K562 (cell line): Measurements from ENCODE around the gene ADAM15. TPM values are rescaled to one million over a fixed set of nuclear protein-coding genes. Genes with fewer than 3 reads are reported as not detected.

ENCODE experiments used
- ATAC-seq: fragments of 200-7000 bp; cut with Tn5 transposase; 3 replicates; pipeline ENCODE4 v1.9.1; 2020; ENCODE audit warnings: moderate library complexity
- BruUV-seq: library from RNA; stranded (reverse); fragments of 400-500 nt; replicated peaks from 2 replicates; lab custom pipeline; 2021; lab: Mats Ljungman, UMichigan
- CTCF ChIA-PET: fragments of 300-600 bp; formaldehyde crosslinking; extraction: SDS; loops from one replicate; lab custom pipeline; 2021; ENCODE audit warnings: low intra/inter-chr PET ratio; lab: Yijun Ruan, JAX
- POLR2A ChIA-PET: fragments of 300-600, 350-650 bp; sonication (Branson Sonifier 250); formaldehyde crosslinking; extraction: SDS; loops from one replicate; lab custom pipeline; 2021; ENCODE audit warnings: antibody characterized with exemption, inconsistent platforms; lab: Yijun Ruan, JAX
- DNase-seq, 4 experiments: peaks; one replicate each; pipeline versions ENCODE4 v3.0.0 to v3.0.0-alpha.2; 2011 to 2018; ENCODE audit warnings: low spot score in 3 of 4, mixed read lengths in 3 of 4; ENCODE audit errors: extremely low read depth in 1 of 4
- FAIRE-seq: peaks from 2 replicates; lab custom pipeline; 2011; peaks lifted over from hg19 to GRCh38; lab: Jason Lieb, UNC
- H2AFZ ChIP-seq: 2 replicates; pipeline ENCODE4 v1.6.0; 2011; ENCODE audit warnings: low read depth, low read length, control low read depth, inconsistent platforms
- H3K27ac ChIP-seq: fragments of 200-600 bp; 3 replicates; pipeline ENCODE4 v1.8.0; 2011; ENCODE audit warnings: low read depth, mild to moderate bottlenecking, control low read depth, inconsistent platforms, low read length, moderate library complexity, mixed read lengths; ENCODE audit errors: extremely low read depth
- H3K27me3 ChIP-seq, 2 experiments: fragments of 300-600 bp in 1 of 2; 2 replicates in 1 of 2; 3 replicates in 1 of 2; pipeline versions ENCODE4 v1.6.0 to v1.8.0; 2011; ENCODE audit warnings: inconsistent platforms in 2 of 2, low read length in 2 of 2, mild to moderate bottlenecking in 1 of 2, mixed read lengths in 1 of 2, moderate library complexity in 1 of 2; ENCODE audit not compliant: control insufficient read depth in 2 of 2, insufficient read depth in 2 of 2
- H3K36me3 ChIP-seq: fragments of 300-600 bp; 3 replicates; pipeline ENCODE4 v1.8.0; 2011; ENCODE audit warnings: mild to moderate bottlenecking, low read length, inconsistent platforms; ENCODE audit not compliant: control insufficient read depth, insufficient read depth
- H3K4me1 ChIP-seq, 2 experiments: fragments of 200-600 bp in 1 of 2; replicated peaks in 1 of 2; 2 replicates in 1 of 2; 3 replicates in 1 of 2; pipeline versions ENCODE4 v1.5.1 to v1.8.0; 2011; ENCODE audit warnings: inconsistent platforms in 2 of 2, low read length in 2 of 2, mild to moderate bottlenecking in 1 of 2, mixed read lengths in 1 of 2, moderate library complexity in 1 of 2; ENCODE audit not compliant: control insufficient read depth in 2 of 2, insufficient read depth in 2 of 2
- H3K4me2 ChIP-seq: 2 replicates; pipeline ENCODE4 v1.6.1; 2011; ENCODE audit warnings: low read length, control low read depth, inconsistent platforms, mixed read lengths; ENCODE audit not compliant: insufficient read depth
- H3K4me3 ChIP-seq: fragments of 200-600 bp; sonication (generic), shearing (Covaris generic); 2 replicates; pipeline ENCODE4 v1.5.1; 2016; ENCODE audit warnings: control low read depth, inconsistent platforms
- H3K79me2 ChIP-seq: fragments of 200-600 bp; 3 replicates; pipeline ENCODE4 v1.8.0; 2011; ENCODE audit warnings: low read length, inconsistent platforms; ENCODE audit not compliant: control insufficient read depth, insufficient read depth
- H3K9ac ChIP-seq, 2 experiments: 2 replicates each; pipeline versions ENCODE4 v1.6.0 to v1.6.1; 2011; ENCODE audit warnings: low read depth in 2 of 2, low read length in 2 of 2, control low read depth in 1 of 2, inconsistent platforms in 1 of 2, mild to moderate bottlenecking in 1 of 2, mixed read lengths in 1 of 2; ENCODE audit not compliant: insufficient read depth in 1 of 2
- H3K9me1 ChIP-seq: one replicate; pipeline ENCODE4 v1.6.0; 2011; ENCODE audit warnings: inconsistent platforms, mild to moderate bottlenecking, low read length, moderate library complexity; ENCODE audit not compliant: control insufficient read depth, insufficient read depth
- H3K9me3 ChIP-seq: replicated peaks from 2 replicates; pipeline ENCODE4 v1.5.1; 2011; ENCODE audit warnings: low read depth, low read length, inconsistent platforms; ENCODE audit not compliant: control insufficient read depth, insufficient read depth
- H4K20me1 ChIP-seq: replicated peaks from 2 replicates; pipeline ENCODE4 v1.6.1; 2011; ENCODE audit warnings: low read length, inconsistent platforms, mixed read lengths; ENCODE audit not compliant: control insufficient read depth, insufficient read depth
- HNRNPLL ChIP-seq: fragments of 200-400 bp; formaldehyde crosslinking; IDR thresholded peaks from 2 replicates; pipeline ENCODE4 v1.6.1; 2017; ENCODE audit warnings: low read length, low read depth, mild to moderate bottlenecking; ENCODE audit not compliant: poor library complexity, severe bottlenecking
- JUNB ChIP-seq: fragments of 450-650 bp; formaldehyde crosslinking; conservative IDR thresholded peaks from 2 replicates; pipeline ENCODE4 v1.4.0; 2020; ENCODE audit warnings: mild to moderate bottlenecking
- KLF13 ChIP-seq: fragments of 450-650 bp; IDR thresholded peaks from 2 replicates; pipeline ENCODE4 v1.6.1; 2016; ENCODE audit warnings: missing genetic modification characterization, low read depth, mild to moderate bottlenecking, missing compliant biosample characterization, moderate library complexity, borderline replicate concordance
- POLR2G ChIP-seq: fragments of 200-400 bp; formaldehyde crosslinking; IDR thresholded peaks from 2 replicates; pipeline ENCODE4 v1.6.1; 2017; ENCODE audit warnings: low read depth, mild to moderate bottlenecking, antibody characterized with exemption, low read length, moderate library complexity
- RBFOX2 ChIP-seq: fragments of 200-400 bp; formaldehyde crosslinking; IDR thresholded peaks from 2 replicates; pipeline ENCODE4 v1.6.1; 2017; ENCODE audit warnings: low read depth, mild to moderate bottlenecking, low read length, moderate library complexity
- SAP30 ChIP-seq: fragments of 200-600 bp; sonication (generic); IDR thresholded peaks from 2 replicates; pipeline ENCODE4 v1.6.1; 2012; ENCODE audit warnings: borderline replicate concordance, low read depth, mild to moderate bottlenecking, moderate library complexity, low read length, control low read depth, inconsistent platforms; ENCODE audit not compliant: insufficient read depth, poor library complexity, severe bottlenecking
- XRCC3 ChIP-seq: fragments of 450-650 bp; IDR thresholded peaks from 2 replicates; pipeline ENCODE4 v1.6.1; 2017; ENCODE audit warnings: mild to moderate bottlenecking, moderate library complexity
- ZNF717 ChIP-seq: fragments of 250-450 bp; sonication (Bioruptor Pico); IDR thresholded peaks from 2 replicates; pipeline ENCODE4 v1.5.0; 2021
- WGBS: fragments of 100-300 bp; shearing (Covaris generic); methylation state at CpG from one replicate; pipeline ENCODE4 v1.1.6; 2016; ENCODE audit warnings: low coverage, mixed read lengths; ENCODE audit not compliant: insufficient coverage; ENCODE audit errors: missing lambda C conversion rate; 5-methylcytosine and 5-hydroxymethylcytosine counted together
- in situ Hi-C: fragments of 300-500 bp; cut with MboI; formaldehyde crosslinking; loops from 4 replicates; pipeline ENCODE4 v1.15.0; 2018; ENCODE audit warnings: inconsistent platforms, mixed read lengths
- intact Hi-C: fragments of 100-400 bp; cut with micrococcal nuclease; formaldehyde crosslinking; loops from 2 replicates; pipeline ENCODE4 v1.14.2; 2022
- polyA plus RNA-seq, 8 experiments: library from polyadenylated mRNA; depleted of rRNA in 4 of 8; stranded (reverse) in 5 of 8; unstranded in 3 of 8; fragments of >200 nt; fragmentation: Nextera tagmentation in 2 of 8; fragmentation: Illumina TruSeq in 1 of 8; extraction: Ambion mirVana in 2 of 8; extraction: Trizol in 1 of 8; gene quantifications; 2 replicates each; pipeline versions ENCODE4 v1.2.1 to v1.2.3, GENCODE V29; 2011 to 2014; ENCODE audit warnings: inconsistent platforms in 1 of 8, missing spikeins in 1 of 8
- total RNA-seq, 7 experiments: library from RNA; depleted of rRNA in 6 of 7; stranded (reverse); fragments of >200 nt in 6 of 7; fragmentation: Illumina TruSeq in 2 of 7; extraction: Trizol in 2 of 7; gene quantifications; 2 replicates each; pipeline versions ENCODE4 v1.2.1 to v1.2.3, GENCODE V29; 2011 to 2021; ENCODE audit warnings: low replicate concordance in 1 of 7
- TF ChIP-seq, protein P1 (sequence below): sonication (generic); formaldehyde crosslinking; IDR thresholded peaks from 2 replicates; pipeline ENCODE4 v1.8.1; 2023; ENCODE audit warnings: mild to moderate bottlenecking, missing genetic modification reagents
- TF ChIP-seq, protein P2 (sequence below): fragments of 250-450 bp; sonication (Bioruptor Pico); IDR thresholded peaks from 2 replicates; pipeline ENCODE4 v1.4.0; 2020; ENCODE audit warnings: borderline replicate concordance
- TF ChIP-seq, protein P3 (sequence below): fragments of 450-650 bp; formaldehyde crosslinking; IDR thresholded peaks from 2 replicates; pipeline ENCODE4 v1.4.0; 2020; ENCODE audit warnings: mild to moderate bottlenecking, moderate library complexity
- TF ChIP-seq, protein P4 (sequence below): IDR thresholded peaks from 2 replicates; pipeline ENCODE4 v1.6.1; 2014; ENCODE audit warnings: antibody characterized with exemption
- TF ChIP-seq, protein P5 (sequence below): fragments of 250-450 bp; sonication (Bioruptor Pico); IDR thresholded peaks from 2 replicates; pipeline ENCODE4 v1.5.0; 2021

The ADAM15 gene
- total and polyA plus RNA-seq, 9 of the 15 experiments (the other 6 are each of a cell fraction or from before 2014, with no cell fraction given), result 0.69 to 72.3 (median 32.8) TPM

DNA sequence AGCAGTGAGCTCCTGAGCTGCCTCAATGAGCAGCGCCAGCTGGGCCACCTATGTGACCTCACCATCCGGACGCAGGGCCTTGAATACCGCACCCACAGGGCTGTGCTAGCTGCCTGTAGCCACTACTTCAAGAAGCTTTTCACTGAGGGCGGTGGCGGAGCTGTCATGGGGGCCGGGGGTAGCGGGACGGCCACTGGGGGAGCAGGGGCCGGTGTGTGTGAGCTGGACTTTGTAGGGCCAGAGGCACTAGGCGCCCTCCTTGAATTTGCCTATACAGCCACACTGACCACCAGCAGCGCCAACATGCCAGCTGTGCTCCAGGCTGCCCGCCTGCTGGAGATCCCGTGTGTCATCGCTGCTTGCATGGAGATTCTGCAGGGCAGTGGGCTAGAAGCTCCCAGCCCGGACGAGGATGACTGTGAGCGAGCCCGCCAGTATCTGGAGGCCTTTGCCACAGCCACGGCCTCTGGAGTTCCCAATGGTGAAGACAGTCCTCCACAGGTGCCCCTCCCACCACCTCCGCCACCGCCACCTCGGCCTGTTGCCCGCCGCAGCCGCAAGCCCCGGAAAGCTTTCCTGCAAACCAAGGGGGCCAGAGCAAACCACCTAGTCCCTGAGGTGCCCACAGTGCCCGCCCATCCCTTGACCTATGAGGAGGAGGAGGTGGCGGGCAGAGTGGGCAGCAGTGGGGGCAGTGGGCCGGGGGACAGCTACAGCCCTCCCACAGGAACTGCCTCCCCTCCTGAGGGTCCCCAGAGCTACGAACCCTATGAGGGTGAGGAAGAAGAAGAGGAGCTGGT lies 36.2 kb upstream of the ADAM15 start:
- H3K4me3 ChIP-seq, result no peak overlapping the region
- BruUV-seq, result no TSS peak
- H3K27ac ChIP-seq, result no peak overlapping the region
- in situ Hi-C loops (no loop called here), intact Hi-C loops (no loop called here)
- H3K9ac ChIP-seq, result no peak overlapping the region
- no peak overlapping the region for H2AFZ ChIP-seq
- H4K20me1 ChIP-seq, result no peaks in the 10 kb centered on the region; the same call in 1 of the 2 replicates
- H3K36me3 ChIP-seq, result peaks cover 67% of the 10 kb centered on the region; the same call in 2 of the 3 replicates
- ATAC-seq, result no peak
- peaks cover 37% of the 10 kb centered on the region for H3K79me2 ChIP-seq
- H3K27me3 ChIP-seq, result no peaks in the 10 kb centered on the region
- H3K4me2 ChIP-seq, result no peak overlapping the region
- no peak for FAIRE-seq
- H3K9me1 ChIP-seq, result no peaks in the 10 kb centered on the region
- peaks cover 52 to 81% of the 10 kb centered on the region in 2 experiments for H3K4me1 ChIP-seq
- ChIA-PET POLR2A (interaction anchor here (0.6 to 2.4 kb wide), 6 partner anchors 14 to 149 kb away, joined by 3 to 8 read pairs (median 5); partner anchors contain the start of genes LENEP and PYGO2), CTCF (no interaction called here)
- WGBS, result 91% methylated on average over 24 of the region's 31 CpGs
- DNase-seq, result no peak
- no peaks in the 10 kb centered on the region for H3K9me3 ChIP-seq
- peak; percentile 44 for TF ChIP-seq POLR2G
- TF ChIP-seq HNRNPLL, result no peak
- TF ChIP-seq, protein P1, sequence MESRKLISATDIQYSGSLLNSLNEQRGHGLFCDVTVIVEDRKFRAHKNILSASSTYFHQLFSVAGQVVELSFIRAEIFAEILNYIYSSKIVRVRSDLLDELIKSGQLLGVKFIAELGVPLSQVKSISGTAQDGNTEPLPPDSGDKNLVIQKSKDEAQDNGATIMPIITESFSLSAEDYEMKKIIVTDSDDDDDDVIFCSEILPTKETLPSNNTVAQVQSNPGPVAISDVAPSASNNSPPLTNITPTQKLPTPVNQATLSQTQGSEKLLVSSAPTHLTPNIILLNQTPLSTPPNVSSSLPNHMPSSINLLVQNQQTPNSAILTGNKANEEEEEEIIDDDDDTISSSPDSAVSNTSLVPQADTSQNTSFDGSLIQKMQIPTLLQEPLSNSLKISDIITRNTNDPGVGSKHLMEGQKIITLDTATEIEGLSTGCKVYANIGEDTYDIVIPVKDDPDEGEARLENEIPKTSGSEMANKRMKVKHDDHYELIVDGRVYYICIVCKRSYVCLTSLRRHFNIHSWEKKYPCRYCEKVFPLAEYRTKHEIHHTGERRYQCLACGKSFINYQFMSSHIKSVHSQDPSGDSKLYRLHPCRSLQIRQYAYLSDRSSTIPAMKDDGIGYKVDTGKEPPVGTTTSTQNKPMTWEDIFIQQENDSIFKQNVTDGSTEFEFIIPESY (CRISPR knock-in tag), result peak; percentile 99
- TF ChIP-seq SAP30, result no peak
- TF ChIP-seq, protein P2, sequence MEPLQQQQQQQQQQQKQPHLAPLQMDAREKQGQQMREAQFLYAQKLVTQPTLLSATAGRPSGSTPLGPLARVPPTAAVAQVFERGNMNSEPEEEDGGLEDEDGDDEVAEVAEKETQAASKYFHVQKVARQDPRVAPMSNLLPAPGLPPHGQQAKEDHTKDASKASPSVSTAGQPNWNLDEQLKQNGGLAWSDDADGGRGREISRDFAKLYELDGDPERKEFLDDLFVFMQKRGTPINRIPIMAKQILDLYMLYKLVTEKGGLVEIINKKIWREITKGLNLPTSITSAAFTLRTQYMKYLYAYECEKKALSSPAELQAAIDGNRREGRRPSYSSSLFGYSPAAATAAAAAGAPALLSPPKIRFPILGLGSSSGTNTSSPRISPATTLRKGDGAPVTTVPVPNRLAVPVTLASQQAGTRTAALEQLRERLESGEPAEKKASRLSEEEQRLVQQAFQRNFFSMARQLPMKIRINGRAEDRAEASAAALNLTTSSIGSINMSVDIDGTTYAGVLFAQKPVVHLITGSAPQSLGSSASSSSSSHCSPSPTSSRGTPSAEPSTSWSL (CRISPR knock-in tag), result no peak
- TF ChIP-seq, protein P3, sequence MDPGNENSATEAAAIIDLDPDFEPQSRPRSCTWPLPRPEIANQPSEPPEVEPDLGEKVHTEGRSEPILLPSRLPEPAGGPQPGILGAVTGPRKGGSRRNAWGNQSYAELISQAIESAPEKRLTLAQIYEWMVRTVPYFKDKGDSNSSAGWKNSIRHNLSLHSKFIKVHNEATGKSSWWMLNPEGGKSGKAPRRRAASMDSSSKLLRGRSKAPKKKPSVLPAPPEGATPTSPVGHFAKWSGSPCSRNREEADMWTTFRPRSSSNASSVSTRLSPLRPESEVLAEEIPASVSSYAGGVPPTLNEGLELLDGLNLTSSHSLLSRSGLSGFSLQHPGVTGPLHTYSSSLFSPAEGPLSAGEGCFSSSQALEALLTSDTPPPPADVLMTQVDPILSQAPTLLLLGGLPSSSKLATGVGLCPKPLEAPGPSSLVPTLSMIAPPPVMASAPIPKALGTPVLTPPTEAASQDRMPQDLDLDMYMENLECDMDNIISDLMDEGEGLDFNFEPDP, result no peak
- TF ChIP-seq, protein P4, sequence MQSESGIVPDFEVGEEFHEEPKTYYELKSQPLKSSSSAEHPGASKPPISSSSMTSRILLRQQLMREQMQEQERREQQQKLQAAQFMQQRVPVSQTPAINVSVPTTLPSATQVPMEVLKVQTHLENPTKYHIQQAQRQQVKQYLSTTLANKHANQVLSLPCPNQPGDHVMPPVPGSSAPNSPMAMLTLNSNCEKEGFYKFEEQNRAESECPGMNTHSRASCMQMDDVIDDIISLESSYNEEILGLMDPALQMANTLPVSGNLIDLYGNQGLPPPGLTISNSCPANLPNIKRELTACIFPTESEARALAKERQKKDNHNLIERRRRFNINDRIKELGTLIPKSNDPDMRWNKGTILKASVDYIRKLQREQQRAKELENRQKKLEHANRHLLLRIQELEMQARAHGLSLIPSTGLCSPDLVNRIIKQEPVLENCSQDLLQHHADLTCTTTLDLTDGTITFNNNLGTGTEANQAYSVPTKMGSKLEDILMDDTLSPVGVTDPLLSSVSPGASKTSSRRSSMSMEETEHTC, result no peak
- TF ChIP-seq, protein P5, sequence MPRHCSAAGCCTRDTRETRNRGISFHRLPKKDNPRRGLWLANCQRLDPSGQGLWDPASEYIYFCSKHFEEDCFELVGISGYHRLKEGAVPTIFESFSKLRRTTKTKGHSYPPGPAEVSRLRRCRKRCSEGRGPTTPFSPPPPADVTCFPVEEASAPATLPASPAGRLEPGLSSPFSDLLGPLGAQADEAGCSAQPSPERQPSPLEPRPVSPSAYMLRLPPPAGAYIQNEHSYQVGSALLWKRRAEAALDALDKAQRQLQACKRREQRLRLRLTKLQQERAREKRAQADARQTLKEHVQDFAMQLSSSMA (CRISPR knock-in tag), result no peak
- no peak for TF ChIP-seq KLF13 (tag)
- no peak for TF ChIP-seq JUNB (CRISPR knock-in tag)
- TF ChIP-seq XRCC3, result no peak
- TF ChIP-seq RBFOX2, result peak; percentile 58; the same call in 1 of the 2 replicates
- no peak for TF ChIP-seq ZNF717 (CRISPR knock-in tag)
